GM19468 (cell line): ENCODE results near the gene RAPGEF3.
A peak's percentile ranks its signal among the peaks of the same experiment; 100 is the strongest.

ENCODE experiments used
- ATAC-seq: cut with Tn5 transposase; IDR thresholded peaks from one replicate; pipeline ENCODE4 v1.9.1; 2021; ENCODE audit warnings: mild to moderate bottlenecking, moderate library complexity, moderate number of reproducible peaks; ENCODE audit not compliant: unreplicated experiment; ENCODE audit errors: extremely low read depth

RAPGEF3 gene

DNA sequence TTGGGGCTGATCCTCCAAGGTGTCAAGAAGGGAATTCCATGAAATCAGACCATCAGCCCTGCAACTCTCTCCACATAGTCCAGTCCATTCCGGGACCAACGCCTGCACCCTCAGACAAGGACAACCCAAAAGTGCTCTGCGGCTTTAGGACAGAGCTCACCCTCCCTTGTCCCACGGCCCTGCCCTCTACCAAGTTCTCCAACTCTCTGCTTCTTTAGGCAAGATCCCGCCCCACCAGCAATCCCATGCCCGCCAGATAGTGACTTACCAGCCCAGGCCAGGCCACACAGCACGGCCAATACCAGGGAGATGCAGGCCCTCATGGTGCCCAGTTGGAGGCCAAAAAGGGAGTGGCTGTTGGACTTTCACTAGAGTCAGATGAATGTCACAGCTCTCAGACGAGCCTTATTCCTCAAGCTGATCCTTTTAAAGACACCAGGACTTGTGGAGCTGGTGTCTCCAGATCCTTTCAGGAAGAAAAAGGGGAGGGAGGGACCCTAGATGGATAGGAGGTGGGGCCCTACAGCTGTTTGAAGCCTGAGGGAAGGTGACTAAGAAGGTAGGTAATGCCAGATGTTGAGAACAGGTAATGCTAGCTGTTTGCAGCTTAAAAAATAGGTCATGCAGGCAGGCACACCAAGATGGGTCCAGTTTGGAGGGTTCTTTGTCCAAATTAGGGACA is 33.4 kb downstream of the RAPGEF3 start, which contains the start of gene ENDOU:
ENDOU (minus strand) TSS at position 400 of the 682 bp plus-strand sequence; CDS start at position 323, 77 bp downstream.
- no peak for ATAC-seq

DNA sequence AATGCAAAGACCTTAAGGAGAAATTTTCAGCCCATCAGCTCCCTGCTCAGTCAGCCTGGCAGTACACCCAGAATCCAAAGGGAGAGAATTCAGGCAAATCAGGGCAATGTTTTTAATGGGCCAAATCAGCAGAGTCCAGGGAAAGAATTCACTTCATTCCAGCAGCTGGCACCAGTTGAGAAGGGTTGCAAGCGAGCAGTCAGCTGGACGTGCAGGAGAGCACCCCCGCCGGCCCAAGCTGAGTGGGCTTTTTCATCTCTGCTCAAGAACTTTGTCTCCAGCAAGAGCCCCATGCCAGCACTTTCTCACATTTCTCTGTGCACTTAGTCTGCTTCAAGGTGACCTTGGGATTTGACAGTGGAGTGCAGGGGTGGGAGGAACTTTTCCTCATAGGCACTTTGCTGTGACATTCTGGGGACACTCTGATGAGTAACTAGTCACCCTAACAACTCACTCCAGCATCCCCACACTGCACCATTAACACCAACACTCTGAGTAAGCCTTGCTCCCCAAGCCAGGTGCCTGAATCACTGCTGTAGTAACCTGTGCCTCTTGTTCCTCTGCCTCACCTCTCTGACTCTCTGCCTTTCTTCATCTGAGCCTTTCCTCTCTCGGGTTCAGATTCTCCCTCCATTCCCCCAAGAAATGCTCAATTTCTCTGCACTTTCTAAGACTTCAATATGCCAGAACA is 35.6 kb downstream of the RAPGEF3 start:
- ATAC-seq: no peak

DNA sequence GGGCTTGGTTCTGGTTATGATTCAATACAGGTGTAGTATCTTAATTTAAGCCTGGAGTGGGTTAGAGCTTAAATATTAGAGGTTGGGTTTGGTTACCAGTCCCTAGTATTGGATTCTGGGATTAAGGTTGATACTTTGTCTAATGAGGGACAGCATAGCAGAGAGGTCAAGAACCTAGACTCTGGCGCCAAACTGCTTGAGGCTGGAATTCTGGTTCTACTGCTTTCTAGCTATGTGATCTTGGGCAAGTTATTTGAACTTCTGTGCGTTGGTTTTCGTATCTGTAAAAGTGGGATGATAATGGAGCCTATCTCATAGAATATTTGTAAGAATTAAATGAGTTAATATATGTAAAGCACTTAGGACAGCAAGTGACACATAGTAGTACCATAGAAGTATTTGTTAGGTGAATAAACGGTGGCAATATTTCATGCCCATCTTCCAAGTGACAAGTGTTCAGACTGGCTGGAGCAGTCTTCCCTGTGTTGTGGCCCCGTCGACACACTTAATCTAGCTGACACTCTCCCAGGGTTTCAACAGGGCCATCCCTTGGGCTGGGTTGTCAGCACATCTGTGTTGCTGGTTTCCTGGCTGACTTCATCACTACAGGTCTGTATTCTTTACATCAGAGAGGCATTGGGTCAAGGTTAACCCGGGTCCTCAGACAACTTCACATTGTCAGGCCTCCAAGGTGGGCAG is 36.4 kb downstream of the RAPGEF3 start:
- no peak for ATAC-seq

DNA sequence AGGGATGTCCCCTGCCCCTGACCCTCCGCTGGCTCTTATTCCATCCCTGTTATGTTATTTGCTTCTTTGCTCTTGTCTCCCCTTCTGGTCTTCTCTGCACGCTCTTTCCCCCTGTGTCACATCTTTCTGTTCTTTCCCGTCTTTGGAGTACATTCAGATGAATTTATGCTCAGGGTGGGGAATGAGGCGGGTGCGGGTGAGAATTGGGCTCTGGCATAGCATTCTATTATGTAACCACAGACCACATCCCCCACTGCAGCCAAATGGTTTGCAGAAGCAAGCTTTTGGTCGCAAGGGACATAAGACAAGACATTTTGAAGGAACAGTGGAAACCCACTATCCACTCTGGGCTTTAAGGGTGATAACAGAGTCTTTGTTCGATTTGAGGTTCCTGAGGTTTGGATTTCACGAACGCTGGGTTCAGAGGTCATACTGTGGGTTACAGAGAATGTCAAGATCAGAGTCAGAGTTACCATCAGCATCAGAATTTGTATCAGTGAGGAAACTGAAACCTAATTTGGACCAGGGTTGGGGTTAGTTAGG is 37.2 kb downstream of the RAPGEF3 start:
- no peak for ATAC-seq

DNA sequence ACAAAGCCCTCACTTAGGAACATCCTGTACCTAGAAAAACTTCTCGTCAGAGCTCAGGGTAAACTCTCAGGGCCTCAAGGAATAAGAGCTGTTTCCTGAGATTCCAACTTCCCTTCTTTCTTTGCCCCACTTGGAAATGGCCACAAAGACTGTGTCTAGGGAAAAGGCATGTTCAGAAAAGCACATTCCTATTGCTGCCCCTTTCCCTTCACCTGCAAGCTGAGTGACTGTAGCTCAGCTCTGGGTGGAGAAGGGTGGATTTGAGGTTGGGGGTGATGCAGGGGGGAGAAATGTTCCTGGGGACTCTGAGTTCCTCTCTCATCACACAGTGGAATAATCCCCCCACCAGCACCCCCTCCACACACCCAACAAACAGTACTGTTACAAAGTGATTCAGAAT is 40.1 kb downstream of the RAPGEF3 start:
- no peak for ATAC-seq

DNA sequence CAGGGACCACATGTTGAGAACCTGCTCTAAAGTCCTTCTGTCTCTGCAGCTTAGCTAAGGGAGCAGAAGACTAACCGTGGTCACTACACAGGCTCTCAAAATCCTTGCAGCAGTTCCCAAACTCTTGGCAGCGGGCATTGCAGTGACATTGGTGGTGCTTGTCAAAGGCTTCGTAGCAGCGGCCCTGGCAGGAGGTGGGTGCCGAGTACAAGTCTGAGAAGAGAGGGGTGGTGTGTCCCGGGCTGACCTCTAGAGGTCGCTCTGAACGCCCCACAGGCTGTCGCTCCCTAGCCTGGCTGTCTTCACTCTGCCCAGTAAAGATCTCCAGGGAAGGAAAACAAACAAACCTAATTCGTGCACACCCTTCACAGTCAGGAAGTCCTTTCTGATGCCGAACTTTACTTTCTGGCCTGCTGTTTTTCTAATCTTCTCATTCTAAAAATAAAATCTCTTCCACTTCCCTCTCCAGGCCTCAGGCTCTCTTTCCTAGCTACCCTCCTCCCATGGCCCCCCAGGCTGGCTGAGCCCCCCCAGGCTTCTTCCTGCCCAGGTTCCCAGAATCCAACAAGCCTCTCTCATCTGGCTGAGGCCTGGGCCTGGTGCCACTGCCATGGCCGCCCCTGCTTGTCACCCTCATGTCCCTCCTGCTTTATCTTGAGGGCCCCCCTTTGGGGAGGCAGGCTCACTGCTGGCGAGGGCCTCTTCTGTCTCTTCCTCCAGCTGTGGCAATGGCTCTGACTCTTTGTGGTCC is 41.1 kb downstream of the RAPGEF3 start:
- no peak for ATAC-seq

DNA sequence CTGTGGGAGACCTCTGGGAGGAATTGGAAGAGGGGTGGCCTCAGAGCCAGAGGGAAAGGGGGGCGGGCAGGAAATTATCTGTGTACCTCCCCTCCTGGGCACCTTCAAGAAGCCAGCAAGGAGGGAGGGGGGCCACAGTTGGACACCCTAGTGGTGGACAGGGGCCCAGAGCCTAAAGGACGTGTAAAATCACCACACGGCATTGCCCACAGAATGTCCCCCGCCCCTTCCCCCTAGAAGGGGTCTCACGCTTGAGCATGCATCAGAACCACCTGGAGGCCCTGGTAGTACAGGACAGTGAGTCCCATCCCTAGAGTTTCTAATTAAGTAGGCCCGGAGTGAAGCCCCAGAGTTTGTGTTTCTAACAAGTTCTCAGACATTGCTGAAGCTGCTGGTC is 41.6 kb downstream of the RAPGEF3 start:
- ATAC-seq: no peak

DNA sequence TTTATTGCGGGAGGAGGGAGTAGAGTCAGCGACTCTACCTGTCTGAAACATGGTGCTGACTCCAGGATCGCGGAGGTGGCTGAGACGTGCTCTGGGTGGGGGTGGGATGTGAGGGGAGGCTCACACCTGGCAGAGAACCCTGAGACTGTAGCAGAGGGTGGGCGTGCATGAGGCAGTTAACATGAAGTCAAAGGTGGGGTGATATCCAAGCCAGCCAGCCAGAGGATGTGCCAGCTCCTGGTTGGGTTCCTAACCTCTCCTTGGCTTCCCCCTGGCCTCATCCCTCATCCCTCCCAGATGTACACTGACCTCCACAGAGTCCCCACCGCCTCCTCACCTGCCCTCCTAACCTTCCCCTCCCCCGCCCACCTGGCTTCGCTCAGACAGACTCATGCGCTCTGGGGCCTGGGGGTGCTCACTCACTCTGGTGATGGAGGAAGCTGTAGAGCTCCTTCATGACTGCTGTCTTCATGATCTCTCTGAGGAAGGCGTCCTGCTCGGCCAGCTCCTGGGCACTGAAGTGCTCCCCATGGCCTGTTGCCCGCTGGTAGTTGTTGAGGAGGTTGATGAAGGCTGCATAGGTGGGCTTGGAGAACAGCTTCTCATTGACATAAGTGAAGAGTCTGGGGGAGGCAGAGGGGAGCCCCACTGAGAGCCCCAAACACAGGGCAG is 42.7 kb downstream of the RAPGEF3 start:
- ATAC-seq: no peak

DNA sequence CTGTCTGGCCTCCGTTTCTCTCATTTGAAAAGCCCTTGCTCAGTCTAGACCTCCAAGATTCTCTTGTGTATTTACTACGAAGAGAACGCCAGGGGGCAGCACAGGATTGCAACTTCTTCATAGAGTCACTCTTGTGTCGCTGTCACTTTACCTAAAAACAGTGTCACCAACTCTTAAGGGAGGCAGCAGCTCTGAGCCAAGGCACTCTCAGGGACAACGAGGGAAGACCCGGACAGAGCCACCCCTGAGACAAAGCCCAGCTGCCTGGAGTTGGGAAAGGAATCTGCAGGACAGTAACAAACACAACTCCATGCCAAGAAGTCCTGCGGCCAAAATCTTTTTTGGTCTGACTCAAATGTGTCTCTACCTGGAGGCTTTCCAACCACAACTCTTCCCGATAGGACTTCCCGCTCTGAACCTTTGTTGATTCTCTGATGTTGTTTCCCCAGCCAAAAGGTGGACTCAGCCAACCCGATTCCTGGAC is 43.2 kb downstream of the RAPGEF3 start:
- ATAC-seq: no peak

DNA sequence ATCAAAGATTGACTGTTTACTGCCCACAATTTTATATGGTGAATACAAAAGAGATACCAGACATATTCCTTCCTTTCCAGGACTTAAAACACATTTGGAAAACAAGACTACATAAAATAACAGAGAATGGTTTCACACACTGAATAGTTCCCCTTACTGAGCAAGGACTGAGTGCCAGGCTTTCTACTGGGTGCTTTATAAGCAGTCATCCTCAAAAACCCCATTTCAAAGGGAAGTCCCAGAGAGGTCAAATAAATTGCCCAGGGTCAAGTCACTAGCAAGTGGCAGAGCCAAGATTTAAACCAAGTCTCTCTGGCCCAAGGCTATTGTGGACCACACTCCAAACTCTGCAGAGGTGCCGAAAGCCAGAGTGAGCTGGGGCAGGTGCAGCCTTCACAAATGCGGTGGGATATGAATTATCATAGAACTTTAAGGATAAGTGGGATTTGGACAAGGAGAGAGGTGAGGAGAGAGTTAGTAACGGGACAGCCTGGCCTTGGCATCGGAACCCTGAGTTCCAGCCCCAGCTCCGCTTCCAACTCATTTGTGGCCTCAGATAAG is 43.8 kb downstream of the RAPGEF3 start:
- no peak for ATAC-seq

DNA sequence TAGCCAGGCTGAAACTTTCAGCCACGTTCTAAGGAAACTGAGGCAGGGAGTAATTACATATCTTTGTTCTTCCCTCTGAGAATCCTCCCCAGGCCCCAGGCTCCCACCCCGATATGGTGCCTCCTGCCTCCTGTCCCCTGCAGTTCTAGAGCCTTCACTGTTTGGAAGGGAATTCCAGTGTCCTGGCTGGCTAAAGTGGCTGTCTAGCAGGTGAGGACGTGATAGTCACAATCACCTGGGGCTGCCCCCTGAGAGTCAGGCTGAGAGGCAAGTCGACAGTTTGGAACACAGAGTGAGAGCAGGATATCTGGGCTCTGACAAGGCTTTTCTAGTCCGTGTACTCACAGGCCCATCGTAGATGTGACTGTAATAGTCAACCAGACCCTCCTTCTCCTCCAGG is 46.5 kb downstream of the RAPGEF3 start:
- ATAC-seq: no peak

DNA sequence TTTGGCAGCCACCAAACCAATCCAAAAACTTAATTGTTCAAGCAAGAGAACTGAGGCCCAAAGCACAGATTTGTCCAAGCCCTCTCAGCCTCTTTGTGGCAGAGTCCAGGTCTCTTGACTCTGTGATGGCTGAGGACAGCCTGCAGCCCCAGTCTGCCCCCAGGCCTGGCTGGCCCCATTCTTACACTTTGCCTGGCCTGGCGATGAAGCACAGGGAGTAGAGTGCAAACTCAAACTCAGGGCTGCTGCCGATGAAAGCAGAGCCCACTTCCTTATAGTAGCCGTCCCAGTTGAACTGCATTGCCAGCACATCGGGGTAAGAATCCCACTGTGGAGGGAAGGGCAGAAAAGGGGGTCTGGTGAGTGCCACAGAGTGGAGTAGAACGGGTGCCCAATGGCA is 47.2 kb downstream of the RAPGEF3 start:
- ATAC-seq: no peak

DNA sequence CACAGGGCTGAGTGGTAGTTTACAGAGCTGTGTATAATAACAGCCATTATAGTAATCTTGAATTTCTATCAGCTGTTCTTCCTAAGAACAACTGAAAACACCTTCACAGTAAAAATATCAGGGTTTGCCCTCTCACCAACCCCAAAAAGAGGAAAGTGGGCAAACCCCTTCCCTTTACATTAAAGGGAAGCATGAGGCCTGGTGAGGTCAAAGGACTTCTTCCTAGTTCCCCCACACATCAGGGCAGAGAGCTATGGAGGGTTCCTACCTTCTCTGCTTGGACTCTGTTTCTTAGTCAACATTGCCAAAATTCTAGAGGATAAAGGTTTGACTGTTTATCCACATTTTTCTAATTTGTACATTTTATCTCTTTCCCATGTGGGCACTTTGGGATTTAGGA is 48.4 kb downstream of the RAPGEF3 start:
- ATAC-seq: no peak

DNA sequence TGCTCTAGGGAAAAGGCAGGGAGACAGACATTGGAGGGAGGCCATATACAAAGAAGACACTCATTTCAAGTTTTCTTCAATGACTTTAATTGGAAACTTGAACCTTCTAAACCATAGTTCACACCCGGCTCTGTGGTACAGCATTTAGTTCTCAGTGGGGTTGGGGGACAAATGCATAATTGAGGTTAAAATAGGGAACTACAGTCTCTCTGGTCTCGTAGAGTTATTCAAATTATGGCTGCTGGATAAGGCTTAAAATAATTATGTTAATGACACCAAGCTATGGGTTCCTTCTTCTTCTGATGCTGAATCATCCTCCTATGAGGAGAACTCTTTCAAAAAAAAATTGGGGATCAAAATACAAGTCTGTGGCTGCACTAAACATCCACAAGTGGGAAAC is 49.0 kb downstream of the RAPGEF3 start:
- ATAC-seq: no peak

DNA sequence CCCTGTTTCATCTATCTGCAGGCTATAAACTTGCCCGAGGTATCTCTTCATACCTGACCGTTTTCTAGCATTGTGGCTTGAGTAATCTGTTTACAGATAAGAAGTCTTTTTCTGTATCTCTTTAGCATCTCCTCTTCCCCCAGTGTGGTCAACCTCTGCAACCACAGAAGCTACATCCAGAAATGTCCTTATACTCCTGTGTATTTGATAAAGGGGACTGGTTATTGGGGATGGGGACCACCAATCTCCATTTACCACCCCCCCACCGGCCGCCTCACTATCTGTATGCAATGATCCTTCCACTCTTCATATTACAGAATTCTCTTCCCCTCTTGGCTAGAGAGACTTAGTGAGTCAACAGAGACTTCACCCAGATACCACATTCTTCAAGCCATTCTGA is 49.4 kb downstream of the RAPGEF3 start:
- no peak for ATAC-seq

DNA sequence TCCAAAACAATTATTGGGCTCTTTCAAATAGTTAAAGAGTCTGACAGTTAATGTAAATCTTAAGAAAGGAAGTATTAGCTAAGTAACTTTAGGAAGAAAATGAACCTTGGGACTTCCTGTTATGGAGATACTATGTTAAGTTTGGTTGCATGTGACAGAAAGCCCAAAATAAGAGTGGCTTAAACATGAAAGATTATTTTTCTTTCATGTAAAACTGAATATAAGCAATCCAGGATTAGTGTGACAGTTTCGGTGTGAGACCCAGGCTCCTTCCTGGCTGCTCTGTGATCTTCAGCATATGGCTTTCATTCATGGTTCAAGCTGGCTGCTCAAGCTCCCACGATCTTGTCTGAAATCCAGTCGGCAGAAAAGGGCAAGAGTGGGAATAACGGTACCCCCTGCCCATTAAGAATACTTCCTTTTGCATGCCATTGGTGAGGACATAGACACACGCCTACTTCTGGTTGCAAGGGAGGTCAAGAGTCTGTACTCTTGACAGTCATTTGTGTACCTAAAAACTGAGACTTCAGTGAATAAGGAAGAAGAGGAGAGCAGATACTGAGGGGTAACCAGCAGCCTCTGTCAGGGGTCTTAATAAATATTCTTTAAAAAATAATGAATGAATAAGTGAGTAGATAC is 50.7 kb downstream of the RAPGEF3 start:
- ATAC-seq: no peak

DNA sequence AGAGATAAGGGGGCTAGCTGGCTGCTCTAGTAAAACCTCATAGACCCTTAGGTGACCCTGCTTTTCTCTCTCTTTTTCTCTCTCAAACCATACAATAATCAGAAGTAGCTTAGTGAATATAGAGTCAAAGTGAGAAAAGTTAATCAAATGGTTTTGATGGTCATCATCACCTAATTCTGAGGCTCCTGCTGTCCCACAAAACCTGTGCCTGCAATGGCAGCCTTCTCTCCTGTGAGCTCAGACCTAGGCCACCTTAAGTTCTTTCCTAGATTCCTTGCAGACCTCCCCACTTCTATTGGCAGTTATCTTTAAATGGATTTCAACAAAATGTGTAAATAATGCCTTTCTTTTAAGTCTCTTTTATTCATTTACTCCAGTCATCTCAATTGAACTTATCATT is 51.3 kb downstream of the RAPGEF3 start:
- no peak for ATAC-seq

DNA sequence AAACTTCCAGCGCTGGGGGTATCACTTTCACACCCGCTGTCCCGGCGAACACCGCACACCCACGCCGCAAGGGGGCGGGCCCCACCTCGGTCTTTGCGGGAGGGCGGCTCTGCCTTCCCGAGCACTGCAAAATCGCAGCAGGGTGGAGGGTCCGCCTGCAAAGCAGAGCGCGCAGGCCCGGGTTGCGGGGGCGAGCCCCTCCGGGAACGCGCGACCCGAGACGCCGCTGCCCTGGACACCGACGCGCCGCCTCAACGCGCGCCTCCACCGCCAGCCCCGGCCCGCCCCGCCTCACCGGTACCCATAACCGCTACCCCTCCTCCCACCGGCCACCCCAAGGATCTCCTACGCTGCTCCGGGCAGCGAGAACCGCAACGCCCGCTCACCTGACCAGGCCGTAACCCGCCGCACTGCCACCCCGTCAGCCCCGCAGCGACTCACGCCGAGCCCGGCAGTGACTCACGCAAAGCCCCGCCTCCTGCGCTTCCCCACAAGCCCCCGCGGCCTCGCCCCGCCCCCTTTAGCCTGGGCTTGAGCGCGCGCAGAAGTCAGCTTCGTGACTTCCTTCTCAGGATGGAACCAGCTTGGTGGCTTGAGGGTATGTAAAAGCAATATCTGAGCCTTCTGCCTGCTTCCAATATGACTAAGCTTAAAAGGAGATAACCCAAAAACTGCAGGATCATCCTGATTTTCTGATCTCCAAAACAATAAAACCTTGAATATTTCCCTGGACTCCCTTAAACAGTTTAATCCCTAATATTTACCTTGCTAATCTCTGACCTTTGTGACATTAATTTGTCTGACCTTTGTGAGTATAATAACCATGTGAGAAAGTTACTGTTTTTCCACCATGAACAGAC is 52.9 kb downstream of the RAPGEF3 start, which contains the start of gene RPAP3:
RPAP3 (minus strand) TSS at position 465 of the 860 bp plus-strand sequence. CDS start 3,190 bp downstream, outside the sequence.
- peak; percentile 43 for ATAC-seq
